HepG2 (cell line): ENCODE measurements around the gene NEDD8. TPM values are rescaled to one million over a fixed set of nuclear protein-coding genes. Genes with fewer than 3 reads are reported as not detected.

Experiments used
- ATF7-NPFF ChIP-seq: sonication (generic); formaldehyde crosslinking; IDR thresholded peaks from 2 replicates; pipeline ENCODE4 v1.8.1; 2023; ENCODE audit warnings: mild to moderate bottlenecking, low read depth, missing genetic modification reagents, moderate library complexity
- CENPBD1 ChIP-seq: sonication (generic); formaldehyde crosslinking; IDR thresholded peaks from 2 replicates; pipeline ENCODE4 v1.8.0; 2022; ENCODE audit warnings: missing genetic modification reagents, low read depth, mild to moderate bottlenecking, borderline replicate concordance
- ETV5 ChIP-seq: IDR thresholded peaks from 2 replicates; pipeline ENCODE4 v1.6.1; 2018; ENCODE audit warnings: missing biosample characterization, missing genetic modification reagents, inconsistent platforms, borderline replicate concordance
- FOXA1 ChIP-seq, 2 experiments: fragments of 450-650 bp in 1 of 2; sonication (generic) in 1 of 2; formaldehyde crosslinking in 1 of 2; IDR thresholded peaks; 2 replicates each; pipeline versions ENCODE4 v1.4.0 to v1.6.1; 2016 to 2020; ENCODE audit warnings: missing genetic modification reagents in 1 of 2
- GABPA ChIP-seq, 2 experiments: IDR thresholded peaks; 2 replicates each; pipeline ENCODE4 v1.6.1; 2011 to 2016; ENCODE audit warnings: low read depth in 2 of 2, low read length in 1 of 2, missing biosample characterization in 1 of 2, missing genetic modification characterization in 1 of 2
- IRF9 ChIP-seq: sonication (generic); formaldehyde crosslinking; IDR thresholded peaks from 2 replicates; pipeline ENCODE4 v1.8.0; 2022; ENCODE audit warnings: missing genetic modification reagents, mild to moderate bottlenecking, borderline replicate concordance
- MATR3 ChIP-seq: sonication (generic); formaldehyde crosslinking; IDR thresholded peaks from 2 replicates; pipeline ENCODE4 v1.4.0; 2020; ENCODE audit warnings: missing genetic modification reagents
- MED8 ChIP-seq: sonication (generic); formaldehyde crosslinking; IDR thresholded peaks from 2 replicates; pipeline ENCODE4 v1.8.1; 2023; ENCODE audit warnings: mild to moderate bottlenecking, missing genetic modification reagents; ENCODE audit not compliant: insufficient replicate concordance
- NCOA1 ChIP-seq: sonication (generic); formaldehyde crosslinking; IDR thresholded peaks from 2 replicates; pipeline ENCODE4 v1.9.0; 2021; ENCODE audit warnings: missing genetic modification reagents
- NR0B2 ChIP-seq: sonication (generic); formaldehyde crosslinking; IDR thresholded peaks from 2 replicates; pipeline ENCODE4 v1.4.0; 2020; ENCODE audit warnings: mild to moderate bottlenecking, missing genetic modification reagents
- U2AF1 ChIP-seq: fragments of 200-400 bp; formaldehyde crosslinking; optimal IDR thresholded peaks from 2 replicates; pipeline ENCODE3; 2017; ENCODE audit warnings: mild to moderate bottlenecking, low read depth, low read length
- ZBTB2 ChIP-seq: sonication (generic); formaldehyde crosslinking; IDR thresholded peaks from 2 replicates; pipeline ENCODE4 v1.8.0; 2022; ENCODE audit warnings: low read depth, missing genetic modification reagents
- ZNF230 ChIP-seq: sonication (generic); formaldehyde crosslinking; IDR thresholded peaks from 2 replicates; pipeline ENCODE4 v1.4.0; 2020; ENCODE audit warnings: mild to moderate bottlenecking, missing genetic modification reagents
- ZNF274 ChIP-seq: sonication (generic); formaldehyde crosslinking; IDR thresholded peaks from 2 replicates; pipeline ENCODE4 v1.5.1; 2020; ENCODE audit warnings: mild to moderate bottlenecking, missing genetic modification reagents
- ZNF296 ChIP-seq: sonication (generic); formaldehyde crosslinking; conservative IDR thresholded peaks from 2 replicates; pipeline ENCODE4 v1.5.0; 2020; ENCODE audit warnings: mild to moderate bottlenecking, missing genetic modification reagents
- ZNF503 ChIP-seq: sonication (generic); formaldehyde crosslinking; IDR thresholded peaks from 2 replicates; pipeline ENCODE4 v1.4.0; 2020; ENCODE audit warnings: missing genetic modification reagents
- ZNF558 ChIP-seq: sonication (generic); formaldehyde crosslinking; IDR thresholded peaks from 2 replicates; pipeline ENCODE4 v1.9.0; 2022; ENCODE audit warnings: mild to moderate bottlenecking, missing genetic modification reagents, borderline replicate concordance
- ZNF672 ChIP-seq: sonication (generic); formaldehyde crosslinking; IDR thresholded peaks from 2 replicates; pipeline ENCODE4 v1.8.1; 2022; ENCODE audit warnings: missing genetic modification reagents
- ZNF703 ChIP-seq: sonication (generic); formaldehyde crosslinking; IDR thresholded peaks from 2 replicates; pipeline ENCODE4 v1.5.1; 2020; ENCODE audit warnings: missing genetic modification reagents, mild to moderate bottlenecking, moderate library complexity, borderline replicate concordance
- ZNF720 ChIP-seq: sonication (generic); formaldehyde crosslinking; IDR thresholded peaks from 2 replicates; pipeline ENCODE4 v1.4.0; 2020; ENCODE audit warnings: missing genetic modification reagents
- ZNF746 ChIP-seq: sonication (generic); formaldehyde crosslinking; IDR thresholded peaks from 2 replicates; pipeline ENCODE4 v1.8.0; 2022; ENCODE audit warnings: mild to moderate bottlenecking, missing genetic modification reagents
- ZNF780A ChIP-seq: sonication (generic); formaldehyde crosslinking; IDR thresholded peaks from 2 replicates; pipeline ENCODE4 v1.8.0; 2022; ENCODE audit warnings: mild to moderate bottlenecking, missing genetic modification reagents, moderate library complexity
- ZNF878 ChIP-seq: sonication (generic); formaldehyde crosslinking; IDR thresholded peaks from 2 replicates; pipeline ENCODE4 v1.8.1; 2023; ENCODE audit warnings: mild to moderate bottlenecking, missing genetic modification reagents, moderate library complexity
- ZSCAN21 ChIP-seq: sonication (generic); formaldehyde crosslinking; IDR thresholded peaks from 2 replicates; pipeline ENCODE4 v1.8.0; 2022; ENCODE audit warnings: mild to moderate bottlenecking, missing genetic modification reagents, moderate library complexity, borderline replicate concordance
- polyA plus RNA-seq, 8 experiments: library from polyadenylated mRNA; depleted of rRNA in 3 of 8; stranded (reverse) in 7 of 8; unstranded in 1 of 8; fragments of >200 nt; fragmentation: Illumina TruSeq in 4 of 8; extraction: Trizol in 4 of 8; gene quantifications; 2 replicates each; pipeline versions ENCODE4 v1.2.1 to v1.2.3, GENCODE V29; 2011 to 2016; ENCODE audit warnings: low read depth in 4 of 8, missing spikeins in 1 of 8, mixed read lengths in 1 of 8; ENCODE audit not compliant: insufficient read depth in 1 of 8
- total RNA-seq, 5 experiments: library from RNA; depleted of rRNA; stranded (reverse); fragments of >200 nt; fragmentation: Illumina TruSeq; extraction: Trizol; gene quantifications; 2 replicates each; pipeline ENCODE4 v1.2.3, GENCODE V29; 2016; ENCODE audit warnings: low read depth in 1 of 5

Gene NEDD8
- total and polyA plus RNA-seq, 2 of the 13 experiments (the other 11 are each of a cell fraction or from before 2014, with no cell fraction given): 535 to 713 TPM

GRCh38 chr14:24232121-24232644 lies at the start of gene NEDD8 (continued):
- no peak for TF ChIP-seq ZBTB2
- no peak for TF ChIP-seq ZNF230 (CRISPR knock-in tag)
- TF ChIP-seq GABPA (IDR thresholded peaks at IDR 0.05; ENCODE audit: low read depth, low read length): no peak
- TF ChIP-seq GABPA (CRISPR knock-in tag; IDR thresholded peaks at IDR 0.05; ENCODE audit: low read depth): no peak
- TF ChIP-seq ZNF558 (CRISPR knock-in tag): peak; percentile 91; the same call in 1 of the 2 replicates
- TF ChIP-seq ZNF503 (CRISPR knock-in tag): peak; percentile 58
- TF ChIP-seq ZSCAN21 (CRISPR knock-in tag): peak; percentile 84; the same call in 1 of the 2 replicates
- TF ChIP-seq NCOA1 (CRISPR knock-in tag): no peak
- no peak for TF ChIP-seq CENPBD1 (CRISPR knock-in tag)
- TF ChIP-seq U2AF1: no peak
- TF ChIP-seq ZNF274 (CRISPR knock-in tag): 0 out of 2 replicates have a peak, but pooled peaks have one; percentile 85
- no peak for TF ChIP-seq ZNF703 (CRISPR knock-in tag)
- peak; percentile 60; the same call in 1 of the 2 replicates for TF ChIP-seq ZNF746 (CRISPR knock-in tag)
- no peak for TF ChIP-seq MATR3 (CRISPR knock-in tag)
- peak; percentile 95 for TF ChIP-seq MED8 (CRISPR knock-in tag)
- no peak for TF ChIP-seq ZNF672 (CRISPR knock-in tag)
- TF ChIP-seq ETV5 (CRISPR knock-in tag): peak; percentile 13
- peak; percentile 3; the same call in 1 of the 2 replicates for TF ChIP-seq IRF9 (CRISPR knock-in tag)
- TF ChIP-seq NR0B2 (CRISPR knock-in tag): peak; percentile 91
- TF ChIP-seq ZNF780A (CRISPR knock-in tag): no peak
- no peak for TF ChIP-seq ZNF878 (CRISPR knock-in tag)
- no peak for TF ChIP-seq ZNF720 (CRISPR knock-in tag)
- TF ChIP-seq FOXA1 (IDR thresholded peaks at IDR 0.05): no peak
- TF ChIP-seq FOXA1 (CRISPR knock-in tag; IDR thresholded peaks at IDR 0.05): no peak
- TF ChIP-seq ZNF296 (CRISPR knock-in tag): no peak; the same call in none of the 2 replicates
- no peak; the same call in 1 of the 2 replicates for TF ChIP-seq ATF7-NPFF (CRISPR knock-in tag)
